ENCODE results near the gene PF4V1. TPM values are rescaled to one million over a fixed set of nuclear protein-coding genes. Genes with fewer than 3 reads are reported as not detected.

PF4V1 gene
- polyA plus RNA-seq, 1 experiment: 0.20 TPM

DNA sequence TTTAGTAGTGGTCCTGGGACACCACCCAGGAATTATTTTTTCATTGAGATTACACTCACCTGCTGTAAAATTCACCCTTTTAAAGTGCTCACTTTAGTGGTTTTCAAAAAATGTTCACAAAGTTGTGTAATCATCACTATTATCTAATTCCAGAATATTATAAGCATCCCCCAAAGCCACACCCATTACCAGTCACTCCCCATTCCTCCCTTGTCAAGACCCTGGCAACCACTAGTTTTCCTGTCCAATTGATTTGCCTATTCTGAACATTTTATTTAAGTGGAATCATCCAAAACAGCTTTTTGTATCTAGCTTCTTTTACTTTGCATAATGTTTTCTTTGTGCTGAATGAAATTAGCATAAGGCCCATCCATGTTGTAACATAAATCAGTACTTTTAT is 29.3 kb upstream of the PF4V1 start:
- no peaks in the 10 kb centered on the region for H3K9me3 ChIP-seq (ENCODE audit: control insufficient read depth, insufficient read depth, low read length)
- TF ChIP-seq, protein P1, sequence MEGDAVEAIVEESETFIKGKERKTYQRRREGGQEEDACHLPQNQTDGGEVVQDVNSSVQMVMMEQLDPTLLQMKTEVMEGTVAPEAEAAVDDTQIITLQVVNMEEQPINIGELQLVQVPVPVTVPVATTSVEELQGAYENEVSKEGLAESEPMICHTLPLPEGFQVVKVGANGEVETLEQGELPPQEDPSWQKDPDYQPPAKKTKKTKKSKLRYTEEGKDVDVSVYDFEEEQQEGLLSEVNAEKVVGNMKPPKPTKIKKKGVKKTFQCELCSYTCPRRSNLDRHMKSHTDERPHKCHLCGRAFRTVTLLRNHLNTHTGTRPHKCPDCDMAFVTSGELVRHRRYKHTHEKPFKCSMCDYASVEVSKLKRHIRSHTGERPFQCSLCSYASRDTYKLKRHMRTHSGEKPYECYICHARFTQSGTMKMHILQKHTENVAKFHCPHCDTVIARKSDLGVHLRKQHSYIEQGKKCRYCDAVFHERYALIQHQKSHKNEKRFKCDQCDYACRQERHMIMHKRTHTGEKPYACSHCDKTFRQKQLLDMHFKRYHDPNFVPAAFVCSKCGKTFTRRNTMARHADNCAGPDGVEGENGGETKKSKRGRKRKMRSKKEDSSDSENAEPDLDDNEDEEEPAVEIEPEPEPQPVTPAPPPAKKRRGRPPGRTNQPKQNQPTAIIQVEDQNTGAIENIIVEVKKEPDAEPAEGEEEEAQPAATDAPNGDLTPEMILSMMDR (IDR thresholded peaks at IDR 0.05; ENCODE audit: low read depth, low read length): no peak
- no peak for DNase-seq (ENCODE audit: low read depth, low spot score)
- POLR2A ChIA-PET: no interaction called here
- CTCF ChIA-PET: no interaction called here
- no peaks in the 10 kb centered on the region for H3K27me3 ChIP-seq (ENCODE audit: control insufficient read depth, insufficient read depth, low read length)
- no peak overlapping the region for H3K4me3 ChIP-seq (ENCODE audit: low read depth, low read length)
- H3K27ac ChIP-seq (ENCODE audit: low read depth, low read length): no peak overlapping the region

DNA sequence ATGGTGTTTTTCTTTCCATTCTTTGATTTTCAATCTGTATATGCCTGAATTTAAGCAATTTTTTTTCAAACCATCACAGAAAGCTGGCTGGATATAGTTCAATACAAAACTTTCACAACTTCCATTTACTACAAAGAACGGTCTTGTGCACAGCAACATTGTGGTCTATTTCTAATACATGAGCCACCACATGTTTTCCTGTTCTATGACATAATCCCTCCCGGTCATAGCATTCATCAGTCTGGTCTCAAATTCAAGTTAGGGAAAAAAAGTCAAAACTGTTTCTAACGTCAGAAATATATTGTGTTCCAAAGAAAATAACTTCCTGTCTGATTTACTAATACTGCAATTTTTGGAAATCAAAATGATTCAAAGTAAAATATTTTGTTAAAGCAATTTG is 24.1 kb upstream of the PF4V1 start:
- CTCF ChIA-PET: no interaction called here
- no peak overlapping the region for H3K27ac ChIP-seq (ENCODE audit: low read depth, low read length)
- POLR2A ChIA-PET: no interaction called here
- TF ChIP-seq, protein P1 (IDR thresholded peaks at IDR 0.05; ENCODE audit: low read depth, low read length): no peak
- no peak for DNase-seq (ENCODE audit: low read depth, low spot score)
- no peaks in the 10 kb centered on the region for H3K9me3 ChIP-seq (ENCODE audit: control insufficient read depth, insufficient read depth, low read length)
- H3K27me3 ChIP-seq (ENCODE audit: control insufficient read depth, insufficient read depth, low read length): no peaks in the 10 kb centered on the region
- no peak overlapping the region for H3K4me3 ChIP-seq (ENCODE audit: low read depth, low read length)

DNA sequence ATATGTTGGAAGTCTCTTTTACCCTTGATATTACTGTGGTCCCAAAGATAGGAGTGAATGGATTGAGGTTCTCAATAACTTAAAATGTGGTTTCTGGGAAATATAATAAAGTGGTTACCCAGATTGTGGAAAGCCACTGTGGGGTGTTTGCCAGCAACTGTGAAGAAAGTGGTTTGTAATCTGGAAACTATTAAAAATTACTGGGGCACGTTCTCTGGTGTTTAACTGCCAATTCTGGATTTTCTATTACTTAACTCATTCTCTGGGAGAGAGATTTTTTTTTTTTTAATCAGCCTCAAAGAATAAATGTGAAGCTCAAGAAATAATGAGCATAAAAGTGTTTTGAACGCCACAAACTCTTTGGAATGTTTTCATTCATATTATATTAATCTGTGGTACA is 21.5 kb upstream of the PF4V1 start:
- CTCF ChIA-PET: interaction anchor here (0.7 kb wide), 1 partner anchor 169 kb away, joined by 3 read pairs; no protein-coding TSS in a partner anchor
- TF ChIP-seq, protein P1 (IDR thresholded peaks at IDR 0.05; ENCODE audit: low read depth, low read length): no peak
- Histone ChIP-seq H3K9me3 (ENCODE audit: control insufficient read depth, insufficient read depth, low read length) (no peaks in the 10 kb centered on the region), H3K27ac (ENCODE audit: low read depth, low read length) (no peak overlapping the region), H3K4me3 (ENCODE audit: low read depth, low read length) (no peak overlapping the region), H3K27me3 (ENCODE audit: control insufficient read depth, insufficient read depth, low read length) (no peaks in the 10 kb centered on the region)
- POLR2A ChIA-PET: interaction anchor here (0.8 kb wide), 1 partner anchor 8 kb away, joined by 3 read pairs; no protein-coding TSS in a partner anchor
- DNase-seq (ENCODE audit: low read depth, low spot score): no peak

DNA sequence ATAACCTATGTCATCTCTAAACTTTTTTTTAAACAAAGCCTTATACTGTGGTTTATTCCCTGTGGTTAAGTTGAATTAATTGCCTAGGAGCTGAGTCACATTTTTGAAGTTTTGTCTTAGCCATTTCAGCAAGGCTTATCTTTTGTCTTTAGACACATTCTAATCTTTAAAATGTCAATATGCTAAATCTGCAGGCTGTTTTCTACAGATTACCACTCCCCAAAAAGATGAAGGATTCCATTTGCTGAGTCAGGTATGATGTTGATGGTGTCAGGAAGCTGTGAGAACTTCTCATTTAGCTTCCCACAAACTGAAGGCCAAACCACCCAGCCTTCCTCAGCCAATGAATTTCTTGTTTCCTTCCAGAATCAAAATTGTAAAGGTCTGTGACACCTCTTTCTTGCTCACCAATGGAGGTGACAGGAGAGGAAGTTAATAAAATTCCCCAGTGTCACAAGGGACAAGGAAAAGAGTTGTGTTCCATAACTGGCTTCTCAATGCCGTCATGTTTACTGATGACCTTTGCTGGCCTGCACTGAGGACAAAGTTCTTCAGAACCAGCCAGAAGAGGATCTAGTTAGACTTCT is 20.4 kb upstream of the PF4V1 start:
- Histone ChIP-seq H3K27me3 (ENCODE audit: control insufficient read depth, insufficient read depth, low read length) (no peaks in the 10 kb centered on the region), H3K27ac (ENCODE audit: low read depth, low read length) (no peak overlapping the region), H3K9me3 (ENCODE audit: control insufficient read depth, insufficient read depth, low read length) (no peaks in the 10 kb centered on the region), H3K4me3 (ENCODE audit: low read depth, low read length) (no peak overlapping the region)
- TF ChIP-seq, protein P1 (IDR thresholded peaks at IDR 0.05; ENCODE audit: low read depth, low read length): no peak
- POLR2A ChIA-PET: no interaction called here
- CTCF ChIA-PET: no interaction called here
- DNase-seq (ENCODE audit: low read depth, low spot score): no peak

DNA sequence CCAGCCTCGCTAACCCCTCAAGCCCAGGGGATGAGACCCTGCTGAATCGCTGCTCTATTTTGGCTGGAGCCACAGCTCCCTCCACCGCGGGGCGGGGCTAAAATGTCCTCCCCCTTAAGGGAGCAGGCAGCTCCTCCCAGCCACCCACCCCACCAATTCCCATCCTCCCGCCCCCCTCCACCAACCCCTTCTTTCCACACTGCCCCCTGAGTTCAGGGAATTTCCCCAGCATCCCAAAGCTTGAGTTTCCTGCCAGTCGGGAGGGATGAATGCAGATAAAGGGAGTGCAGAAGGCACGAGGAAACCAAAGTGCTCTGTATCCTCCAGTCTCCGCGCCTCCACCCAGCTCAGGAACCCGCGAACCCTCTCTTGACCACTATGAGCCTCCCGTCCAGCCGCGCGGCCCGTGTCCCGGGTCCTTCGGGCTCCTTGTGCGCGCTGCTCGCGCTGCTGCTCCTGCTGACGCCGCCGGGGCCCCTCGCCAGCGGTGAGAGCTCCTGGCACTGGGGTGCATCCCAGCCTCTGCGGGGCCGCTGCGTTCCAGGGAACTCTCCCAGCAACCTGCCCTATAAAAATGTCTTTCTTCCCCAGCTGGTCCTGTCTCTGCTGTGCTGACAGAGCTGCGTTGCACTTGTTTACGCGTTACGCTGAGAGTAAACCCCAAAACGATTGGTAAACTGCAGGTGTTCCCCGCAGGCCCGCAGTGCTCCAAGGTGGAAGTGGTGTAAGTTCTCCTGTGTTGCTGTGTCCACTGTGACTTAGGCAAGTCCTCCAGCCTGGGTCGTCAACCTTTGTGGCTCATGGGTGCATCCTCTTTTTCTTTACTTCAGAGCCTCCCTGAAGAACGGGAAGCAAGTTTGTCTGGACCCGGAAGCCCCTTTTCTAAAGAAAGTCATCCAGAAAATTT is 16.5 kb upstream of the PF4V1 start, which contains the start of gene CXCL6:
TSS of gene CXCL6 (plus strand) at position 306 of the 907 bp plus-strand sequence. CDS start at position 379, 73 bp downstream.
- Histone ChIP-seq H3K9me3 (ENCODE audit: control insufficient read depth, insufficient read depth, low read length) (no peaks in the 10 kb centered on the region), H3K27me3 (ENCODE audit: control insufficient read depth, insufficient read depth, low read length) (no peaks in the 10 kb centered on the region), H3K27ac (ENCODE audit: low read depth, low read length) (no peak within 1 kb of the TSS), H3K4me3 (ENCODE audit: low read depth, low read length) (peak within 1 kb of the TSS; percentile 54)
- ChIA-PET CTCF (interaction anchor here (1.4 kb wide), 1 partner anchor 107 kb away, joined by 3 read pairs; no protein-coding TSS in a partner anchor), POLR2A (interaction anchor here (1.1 kb wide), 1 partner anchor 55 kb away, joined by 3 read pairs; no protein-coding TSS in a partner anchor)
- TF ChIP-seq, protein P1 (IDR thresholded peaks at IDR 0.05; ENCODE audit: low read depth, low read length): no peak
- DNase-seq (ENCODE audit: low read depth, low spot score): no peak
